Fibroblast of lung (primary cell): ENCODE measurements around the gene ANO7.

Experiments
- EZH2 ChIP-seq: IDR thresholded peaks from 2 replicates; pipeline ENCODE4 v1.5.1; 2012; ENCODE audit warnings: low read length, control low read depth, mild to moderate bottlenecking; ENCODE audit errors: missing control alignments
- TF ChIP-seq, protein P1 (sequence below), 2 donors: IDR thresholded peaks in 1 of 2; conservative IDR thresholded peaks in 1 of 2; 1 replicate in 1 of 2; 2 replicates in 1 of 2; pipeline ENCODE4 v1.5.1; 2011 to 2012; ENCODE audit warnings: low read length in 2 of 2, control low read depth in 1 of 2, inconsistent platforms in 1 of 2, low read depth in 1 of 2, mild to moderate bottlenecking in 1 of 2

GRCh38 chr2:241239552-241240202 lies 51.2 kb downstream of the ANO7 start:
- TF ChIP-seq, protein P1, sequence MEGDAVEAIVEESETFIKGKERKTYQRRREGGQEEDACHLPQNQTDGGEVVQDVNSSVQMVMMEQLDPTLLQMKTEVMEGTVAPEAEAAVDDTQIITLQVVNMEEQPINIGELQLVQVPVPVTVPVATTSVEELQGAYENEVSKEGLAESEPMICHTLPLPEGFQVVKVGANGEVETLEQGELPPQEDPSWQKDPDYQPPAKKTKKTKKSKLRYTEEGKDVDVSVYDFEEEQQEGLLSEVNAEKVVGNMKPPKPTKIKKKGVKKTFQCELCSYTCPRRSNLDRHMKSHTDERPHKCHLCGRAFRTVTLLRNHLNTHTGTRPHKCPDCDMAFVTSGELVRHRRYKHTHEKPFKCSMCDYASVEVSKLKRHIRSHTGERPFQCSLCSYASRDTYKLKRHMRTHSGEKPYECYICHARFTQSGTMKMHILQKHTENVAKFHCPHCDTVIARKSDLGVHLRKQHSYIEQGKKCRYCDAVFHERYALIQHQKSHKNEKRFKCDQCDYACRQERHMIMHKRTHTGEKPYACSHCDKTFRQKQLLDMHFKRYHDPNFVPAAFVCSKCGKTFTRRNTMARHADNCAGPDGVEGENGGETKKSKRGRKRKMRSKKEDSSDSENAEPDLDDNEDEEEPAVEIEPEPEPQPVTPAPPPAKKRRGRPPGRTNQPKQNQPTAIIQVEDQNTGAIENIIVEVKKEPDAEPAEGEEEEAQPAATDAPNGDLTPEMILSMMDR (conservative IDR thresholded peaks at IDR 0.05 in 1 of 2, IDR thresholded peaks at IDR 0.05 in 1 of 2; ENCODE audit: low read depth in 1 of 2, low read length in 2 of 2) = no peak
- TF ChIP-seq EZH2 = no peak
